H9 (cell line): ENCODE measurements around the gene VWC2L. TPM values are rescaled to one million over a fixed set of nuclear protein-coding genes. Genes with fewer than 3 reads are reported as not detected.

Experiments used
- DNase-seq: peaks from one replicate; pipeline ENCODE4 v3.0.0-alpha.2; 2017
- H2AFZ ChIP-seq: one replicate; pipeline ENCODE4 v1.6.1; 2013; ENCODE audit warnings: mild to moderate bottlenecking, low read length, control low read depth, moderate library complexity
- H2AK5ac ChIP-seq: 2 replicates; pipeline ENCODE4 v1.6.1; 2013; ENCODE audit warnings: low read length, control low read depth, mixed read lengths; ENCODE audit not compliant: insufficient read length
- H2BK120ac ChIP-seq: one replicate; pipeline ENCODE4 v1.6.1; 2013; ENCODE audit warnings: low read depth, mild to moderate bottlenecking, low read length, control low read depth, inconsistent platforms; ENCODE audit not compliant: poor library complexity, severe bottlenecking
- H2BK12ac ChIP-seq: 2 replicates; pipeline ENCODE4 v1.6.1; 2013; ENCODE audit warnings: low read length, control low read depth, mixed read lengths, low read depth; ENCODE audit not compliant: insufficient read length
- H2BK15ac ChIP-seq: 2 replicates; pipeline ENCODE4 v1.6.1; 2013; ENCODE audit warnings: low read depth, low read length, control low read depth
- H2BK20ac ChIP-seq: one replicate; pipeline ENCODE4 v1.6.1; 2013; ENCODE audit warnings: low read depth, mild to moderate bottlenecking, low read length, control low read depth, inconsistent platforms; ENCODE audit not compliant: poor library complexity, severe bottlenecking
- H2BK5ac ChIP-seq: 2 replicates; pipeline ENCODE4 v1.6.1; 2013; ENCODE audit warnings: low read length, control low read depth, mixed read lengths; ENCODE audit not compliant: insufficient read length
- H3K14ac ChIP-seq: 2 replicates; pipeline ENCODE4 v1.6.1; 2013; ENCODE audit warnings: low read length, control low read depth; ENCODE audit not compliant: insufficient read depth
- H3K18ac ChIP-seq: 2 replicates; pipeline ENCODE4 v1.6.1; 2013; ENCODE audit warnings: low read depth, mild to moderate bottlenecking, mixed read lengths, low read length, control low read depth; ENCODE audit not compliant: insufficient read length
- H3K23ac ChIP-seq: 2 replicates; pipeline ENCODE4 v1.6.1; 2013; ENCODE audit warnings: low read length, control low read depth, mixed read lengths, low read depth; ENCODE audit not compliant: insufficient read length
- H3K23me2 ChIP-seq: 2 replicates; pipeline ENCODE4 v1.6.1; 2013; ENCODE audit warnings: low read depth, mild to moderate bottlenecking, mixed read lengths, low read length, control low read depth; ENCODE audit not compliant: insufficient read length, poor library complexity, severe bottlenecking
- H3K27ac ChIP-seq: 2 replicates; pipeline ENCODE4 v1.5.1; 2013; ENCODE audit warnings: low read length, control low read depth, mixed read lengths, low read depth; ENCODE audit not compliant: insufficient read length
- H3K27me3 ChIP-seq: 2 replicates; pipeline ENCODE4 v1.6.1; 2013; ENCODE audit warnings: low read length, control low read depth, inconsistent platforms; ENCODE audit not compliant: insufficient read depth
- H3K4ac ChIP-seq: 2 replicates; pipeline ENCODE4 v1.6.1; 2013; ENCODE audit warnings: low read depth, mild to moderate bottlenecking, control low read depth, inconsistent platforms, low read length, moderate library complexity
- H3K4me1 ChIP-seq: 2 replicates; pipeline ENCODE4 v1.6.1; 2013; ENCODE audit warnings: low read length, control low read depth, inconsistent platforms; ENCODE audit not compliant: insufficient read depth
- H3K4me2 ChIP-seq: 2 replicates; pipeline ENCODE4 v1.6.1; 2013; ENCODE audit warnings: low read length, control low read depth, mixed read lengths; ENCODE audit not compliant: insufficient read length, insufficient read depth
- H3K56ac ChIP-seq: 2 replicates; pipeline ENCODE4 v1.6.1; 2013; ENCODE audit warnings: low read depth, mild to moderate bottlenecking, mixed read lengths, low read length, control low read depth; ENCODE audit not compliant: insufficient read length
- H3K79me1 ChIP-seq: 2 replicates; pipeline ENCODE4 v1.6.1; 2013; ENCODE audit warnings: low read depth, mild to moderate bottlenecking, moderate library complexity, low read length, control low read depth, inconsistent platforms; ENCODE audit not compliant: insufficient read depth, poor library complexity, severe bottlenecking
- H3K79me2 ChIP-seq: 2 replicates; pipeline ENCODE4 v1.6.1; 2013; ENCODE audit warnings: low read length, control low read depth, inconsistent platforms; ENCODE audit not compliant: insufficient read depth
- H3K9ac ChIP-seq: 2 replicates; pipeline ENCODE4 v1.6.1; 2013; ENCODE audit warnings: low read length, control low read depth, mixed read lengths; ENCODE audit not compliant: insufficient read length; ENCODE audit errors: extremely low read depth
- H3K9me3 ChIP-seq: one replicate; pipeline ENCODE4 v1.6.1; 2013; ENCODE audit warnings: low read depth, low read length, inconsistent platforms; ENCODE audit not compliant: control insufficient read depth
- H3T11ph ChIP-seq: one replicate; pipeline ENCODE4 v1.6.1; 2013; ENCODE audit warnings: mild to moderate bottlenecking, low read length, control low read depth, inconsistent platforms
- H4K20me1 ChIP-seq: one replicate; pipeline ENCODE4 v1.6.1; 2013; ENCODE audit not compliant: control insufficient read depth, insufficient read length, insufficient read depth
- H4K5ac ChIP-seq: 2 replicates; pipeline ENCODE4 v1.6.1; 2013; ENCODE audit warnings: low read depth, mild to moderate bottlenecking, mixed read lengths, low read length, control low read depth; ENCODE audit not compliant: insufficient read length
- H4K8ac ChIP-seq: replicated peaks from 2 replicates; pipeline ENCODE4 v1.6.1; 2013; ENCODE audit warnings: low read length, control low read depth, mixed read lengths, low read depth; ENCODE audit not compliant: insufficient read length
- H4K91ac ChIP-seq: 2 replicates; pipeline ENCODE4 v1.6.1; 2013; ENCODE audit warnings: low read depth, mild to moderate bottlenecking, moderate library complexity, mixed read lengths, low read length, control low read depth; ENCODE audit not compliant: insufficient read length
- H3K27ac Mint-ChIP-seq, 3 experiments: 2 replicates in 2 of 3; 3 replicates in 1 of 3; pipeline ENCODE4 v1.8.0; 2020 to 2021; ENCODE audit warnings: mixed read lengths in 3 of 3, mild to moderate bottlenecking in 1 of 3, moderate library complexity in 1 of 3
- H3K27me3 Mint-ChIP-seq: 2 replicates; pipeline ENCODE4 v1.8.0; 2021; ENCODE audit warnings: low read depth, mild to moderate bottlenecking, moderate library complexity, mixed read lengths
- H3K36me3 Mint-ChIP-seq, 3 experiments: 2 replicates in 2 of 3; 3 replicates in 1 of 3; pipeline ENCODE4 v1.8.0; 2020 to 2021; ENCODE audit warnings: low read depth in 3 of 3, mixed read lengths in 3 of 3; ENCODE audit not compliant: insufficient read depth in 1 of 3
- H3K4me1 Mint-ChIP-seq, 2 experiments: 2 replicates each; pipeline ENCODE4 v1.8.0; 2020; ENCODE audit warnings: mixed read lengths in 2 of 2
- H3K4me3 Mint-ChIP-seq, 2 experiments: 2 replicates in 1 of 2; 3 replicates in 1 of 2; pipeline ENCODE4 v1.8.0; 2020 to 2021; ENCODE audit warnings: mild to moderate bottlenecking in 2 of 2, mixed read lengths in 2 of 2, moderate library complexity in 1 of 2
- H3K9me3 Mint-ChIP-seq, 2 experiments: 2 replicates in 1 of 2; 3 replicates in 1 of 2; pipeline ENCODE4 v1.8.0; 2020; ENCODE audit warnings: mild to moderate bottlenecking in 2 of 2, mixed read lengths in 2 of 2, moderate library complexity in 1 of 2
- CTCF ChIP-seq: fragments of 200-600 bp; sonication (generic); conservative IDR thresholded peaks from 3 replicates; pipeline ENCODE4 v1.8.0; 2021; ENCODE audit warnings: antibody characterized with exemption, mild to moderate bottlenecking
- WGBS: extraction: QIAGEN DNeasy Blood & Tissue Kit; methylation state at CpG from one replicate; pipeline ENCODE4 v1.1.7; 2013; ENCODE audit warnings: missing lambda C conversion rate, low lambda C conversion rate, mixed read lengths; ENCODE audit not compliant: insufficient read length; ENCODE audit errors: extremely low coverage; 5-methylcytosine and 5-hydroxymethylcytosine counted together
- total RNA-seq: library from RNA; stranded (reverse); gene quantifications from 2 replicates; pipeline ENCODE4 v1.2.1, GENCODE V29; 2021

VWC2L gene
- total RNA-seq, 1 experiment from 2014 or later = not detected

GRCh38 chr2:214471990-214472389 lies 61.1 kb downstream of the VWC2L start:
- no peak for DNase-seq
- no peak overlapping the region for H3K56ac ChIP-seq

More at GRCh38 chr2:214471990-214472389, 61.1 kb downstream of the VWC2L start:
- H3K79me2 ChIP-seq = no peaks in the 10 kb centered on the region
- H3K4me2 ChIP-seq = no peak overlapping the region
- no peak overlapping the region for H3K23ac ChIP-seq
- H2BK120ac ChIP-seq = no peak overlapping the region
- Mint-ChIP-seq H3K36me3 (no peaks in the 10 kb centered on the region), H3K27me3 (no peaks in the 10 kb centered on the region), H3K4me1 (peaks cover 0 to 2% of the 10 kb centered on the region in 2 experiments; a peak in 1 of 4 replicates), H3K9me3 (no peaks in the 10 kb centered on the region), H3K27ac (no peak overlapping the region), H3K4me3 (no peak overlapping the region)
- H3K4ac ChIP-seq = no peak overlapping the region
- H3T11ph ChIP-seq = no peak overlapping the region
- TF ChIP-seq CTCF = no peak
- no peak overlapping the region for H2BK20ac ChIP-seq
- H3K4me1 ChIP-seq = no peaks in the 10 kb centered on the region
- H2AK5ac ChIP-seq = no peak overlapping the region
- no peak overlapping the region for H3K18ac ChIP-seq
- no peak overlapping the region for H3K9ac ChIP-seq
- H3K9me3 ChIP-seq = no peaks in the 10 kb centered on the region
- no peak overlapping the region for H3K14ac ChIP-seq
- H2BK15ac ChIP-seq = no peak overlapping the region
- no peak overlapping the region for H2AFZ ChIP-seq
- no peak overlapping the region for H4K91ac ChIP-seq
- no peaks in the 10 kb centered on the region for H3K79me1 ChIP-seq
- H4K5ac ChIP-seq = no peak overlapping the region
- H4K8ac ChIP-seq = no peak overlapping the region
- no peaks in the 10 kb centered on the region for H3K23me2 ChIP-seq
- no peak overlapping the region for H2BK5ac ChIP-seq
- no peaks in the 10 kb centered on the region for H3K27me3 ChIP-seq
- no CpG with 5 or more reads among the region's 1 CpG for WGBS
- H2BK12ac ChIP-seq = no peak overlapping the region
- no peaks in the 10 kb centered on the region for H4K20me1 ChIP-seq
- no peak overlapping the region for H3K27ac ChIP-seq
